ENCODE results near the gene KCNC1.

DNA sequence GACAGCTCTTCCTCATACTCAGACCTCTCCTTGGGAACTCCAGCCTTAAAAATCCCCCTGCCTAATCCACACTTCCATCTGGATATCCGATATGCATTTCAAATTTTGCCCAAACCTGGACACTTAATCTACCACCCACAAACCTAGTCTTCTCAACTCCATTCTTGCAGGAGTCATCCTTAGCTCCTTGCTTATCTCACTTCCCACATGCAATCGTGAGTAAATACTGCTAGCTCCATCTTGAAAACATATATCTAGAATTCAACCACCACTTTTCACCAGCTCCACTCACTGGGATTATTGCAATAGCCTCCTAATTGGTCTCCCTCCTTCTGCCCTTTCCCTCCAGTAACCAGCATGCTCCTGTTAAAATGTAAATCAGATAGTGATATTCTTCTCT is 17.8 kb upstream of the KCNC1 start:
- TF ChIP-seq TAF1 (IDR thresholded peaks at IDR 0.05; ENCODE audit: low read depth) (no peak), MXI1 (conservative IDR thresholded peaks at IDR 0.05; ENCODE audit: poor library complexity, severe bottlenecking) (no peak)
- TF ChIP-seq, protein P1, sequence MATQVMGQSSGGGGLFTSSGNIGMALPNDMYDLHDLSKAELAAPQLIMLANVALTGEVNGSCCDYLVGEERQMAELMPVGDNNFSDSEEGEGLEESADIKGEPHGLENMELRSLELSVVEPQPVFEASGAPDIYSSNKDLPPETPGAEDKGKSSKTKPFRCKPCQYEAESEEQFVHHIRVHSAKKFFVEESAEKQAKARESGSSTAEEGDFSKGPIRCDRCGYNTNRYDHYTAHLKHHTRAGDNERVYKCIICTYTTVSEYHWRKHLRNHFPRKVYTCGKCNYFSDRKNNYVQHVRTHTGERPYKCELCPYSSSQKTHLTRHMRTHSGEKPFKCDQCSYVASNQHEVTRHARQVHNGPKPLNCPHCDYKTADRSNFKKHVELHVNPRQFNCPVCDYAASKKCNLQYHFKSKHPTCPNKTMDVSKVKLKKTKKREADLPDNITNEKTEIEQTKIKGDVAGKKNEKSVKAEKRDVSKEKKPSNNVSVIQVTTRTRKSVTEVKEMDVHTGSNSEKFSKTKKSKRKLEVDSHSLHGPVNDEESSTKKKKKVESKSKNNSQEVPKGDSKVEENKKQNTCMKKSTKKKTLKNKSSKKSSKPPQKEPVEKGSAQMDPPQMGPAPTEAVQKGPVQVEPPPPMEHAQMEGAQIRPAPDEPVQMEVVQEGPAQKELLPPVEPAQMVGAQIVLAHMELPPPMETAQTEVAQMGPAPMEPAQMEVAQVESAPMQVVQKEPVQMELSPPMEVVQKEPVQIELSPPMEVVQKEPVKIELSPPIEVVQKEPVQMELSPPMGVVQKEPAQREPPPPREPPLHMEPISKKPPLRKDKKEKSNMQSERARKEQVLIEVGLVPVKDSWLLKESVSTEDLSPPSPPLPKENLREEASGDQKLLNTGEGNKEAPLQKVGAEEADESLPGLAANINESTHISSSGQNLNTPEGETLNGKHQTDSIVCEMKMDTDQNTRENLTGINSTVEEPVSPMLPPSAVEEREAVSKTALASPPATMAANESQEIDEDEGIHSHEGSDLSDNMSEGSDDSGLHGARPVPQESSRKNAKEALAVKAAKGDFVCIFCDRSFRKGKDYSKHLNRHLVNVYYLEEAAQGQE (IDR thresholded peaks at IDR 0.05; ENCODE audit: borderline replicate concordance): no peak
